Neural progenitor cell (in vitro differentiated cells): ENCODE data around the gene BABAM1.

ENCODE experiments used
- CTCF ChIP-seq: fragments of 200-600 bp; sonication (generic); IDR thresholded peaks from 2 replicates; pipeline ENCODE4 v1.5.1; 2017; ENCODE audit warnings: antibody characterized with exemption, mild to moderate bottlenecking
- EZH2 ChIP-seq: fragments of 200-600 bp; sonication (generic); IDR thresholded peaks from 2 replicates; pipeline ENCODE4 v1.6.1; 2017; ENCODE audit warnings: antibody characterized with exemption, mild to moderate bottlenecking, moderate library complexity

DNA sequence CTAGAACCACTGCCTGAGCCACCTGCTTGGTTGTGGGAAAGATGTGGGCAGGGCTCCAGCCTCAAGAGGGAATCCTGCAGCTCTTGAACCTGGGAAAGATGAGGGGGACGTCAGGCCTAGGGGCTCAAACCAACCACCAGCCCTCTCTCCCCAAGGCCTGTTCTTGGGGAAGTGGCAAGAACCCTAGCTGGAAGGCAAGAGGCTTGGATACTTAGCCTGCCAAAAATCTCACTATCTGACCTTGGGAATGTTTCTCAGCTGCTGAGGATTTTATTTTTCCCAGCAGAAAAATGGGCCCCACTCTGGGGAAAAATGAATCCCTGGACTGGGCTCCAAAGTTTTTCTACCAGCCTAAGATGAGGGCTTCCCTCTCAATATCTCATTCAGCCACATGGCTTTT lies 7.3 kb upstream of the BABAM1 start:
- no peak for TF ChIP-seq CTCF
- no peak for TF ChIP-seq EZH2
